Cardiac atrium fibroblast (primary cell): ENCODE results near the gene SMIM9. TPM values are rescaled to one million over a fixed set of nuclear protein-coding genes. Genes with fewer than 3 reads are reported as not detected.

Source experiments
- total RNA-seq: library from RNA; depleted of rRNA; stranded (reverse); fragments of >200 nt; gene quantifications from 2 replicates; pipeline ENCODE4 v1.2.3, GENCODE V29; 2015

The SMIM9 gene
- not detected in 2 replicates for total RNA-seq

DNA sequence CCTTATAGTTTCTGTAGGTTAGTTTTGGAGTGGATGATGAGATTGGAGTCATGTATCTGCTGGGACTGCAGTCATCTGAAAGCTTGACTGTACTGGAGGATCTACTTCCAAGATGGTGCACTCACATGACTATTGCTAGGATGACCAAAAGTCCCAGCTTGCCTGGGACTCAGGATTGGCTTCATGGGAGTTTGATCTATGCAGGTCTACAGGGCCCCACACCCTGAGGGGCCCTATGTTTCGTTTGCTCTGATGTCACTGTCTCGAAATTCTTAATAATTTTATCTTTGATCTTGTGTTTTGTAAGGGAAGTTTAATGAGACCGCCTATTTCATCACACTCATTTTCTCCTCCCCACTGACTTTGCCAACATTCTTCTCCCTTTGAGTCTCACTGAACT lies at the start of gene SMIM9:
SMIM9 (minus strand) TSS at position 101 of the 400 bp plus-strand sequence. CDS start 3,806 bp downstream, outside the sequence.

DNA sequence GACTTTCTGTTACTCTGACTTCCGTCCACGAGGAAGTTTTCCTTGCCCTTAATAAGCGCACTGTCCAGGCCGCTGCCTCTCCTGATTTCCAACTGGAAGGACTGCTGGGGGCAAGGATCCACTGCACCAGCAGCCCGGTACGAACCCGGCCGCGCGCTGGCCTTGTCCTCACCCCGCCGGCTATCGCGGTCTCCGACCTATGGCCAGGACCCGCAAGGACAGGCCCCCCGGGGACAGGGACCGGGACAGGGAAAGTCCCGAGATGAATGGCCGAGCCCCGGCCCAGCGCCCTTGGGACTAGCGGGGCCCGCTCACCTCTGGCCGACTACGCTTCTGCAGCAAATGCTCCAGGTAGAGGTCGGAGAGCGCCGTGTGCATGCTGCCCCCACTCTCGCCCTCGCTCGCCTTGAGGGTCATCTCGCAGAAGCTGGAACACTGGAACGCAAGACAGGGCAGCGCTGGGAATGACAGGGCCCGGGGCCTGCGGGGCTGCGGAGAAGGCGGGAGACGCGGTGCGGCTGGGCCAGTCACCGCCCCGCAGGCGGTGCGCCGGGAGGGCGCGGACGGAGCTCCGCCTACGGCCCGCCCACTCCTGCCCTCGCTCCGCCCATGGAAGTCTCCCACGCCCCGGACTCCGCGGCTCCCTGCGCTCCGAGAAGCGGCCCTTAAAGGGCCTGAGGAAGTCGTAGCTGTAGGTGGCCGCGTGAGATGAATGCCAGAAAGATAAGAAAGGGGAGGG lies 29.3 kb downstream of the SMIM9 start, which contains the start of gene MPP1:
MPP1 (minus strand) TSS at position 529 of the 739 bp plus-strand sequence; CDS start at position 417, 112 bp downstream.

Other genes with a start within 250 kb of the SMIM9 start
- not detected in 2 replicates for gene CTAG1A, start 249.5 kb downstream of the SMIM9 start, total RNA-seq
- gene CTAG1B, start 215.4 kb downstream of the SMIM9 start, total RNA-seq: not detected in 2 replicates
- gene CTAG2, start 181.1 kb downstream of the SMIM9 start, total RNA-seq: not detected in 2 replicates
- gene GAB3, start 83.6 kb downstream of the SMIM9 start, total RNA-seq: 1.8 and 4.5 TPM in 2 replicates
- 24.1 and 31.8 TPM in 2 replicates for gene DKC1, start 71.8 kb downstream of the SMIM9 start, total RNA-seq
- gene MPP1, start 29.2 kb downstream of the SMIM9 start, total RNA-seq: 25.8 and 26.7 TPM in 2 replicates
- gene F8A1, start 51.7 kb upstream of the SMIM9 start, total RNA-seq: 0.72 and 1.9 TPM in 2 replicates
- gene F8, start 188.1 kb upstream of the SMIM9 start, total RNA-seq: 23.6 and 23.7 TPM in 2 replicates
- 84.7 and 137 TPM in 2 replicates for gene FUNDC2, start 192.2 kb upstream of the SMIM9 start, total RNA-seq
- gene CMC4, start 236.5 kb upstream of the SMIM9 start, total RNA-seq: 28.0 and 40.3 TPM in 2 replicates
- gene MTCP1, start 236.5 kb upstream of the SMIM9 start, total RNA-seq: 1.1 and 4.1 TPM in 2 replicates
- gene BRCC3, start 236.8 kb upstream of the SMIM9 start, total RNA-seq: 7.1 and 9.0 TPM in 2 replicates